HepG2 (cell line): ENCODE data around the gene CYP27B1. TPM values are rescaled to one million over a fixed set of nuclear protein-coding genes. Genes with fewer than 3 reads are reported as not detected.

Source experiments
- DR1 ChIP-seq: sonication (generic); formaldehyde crosslinking; IDR thresholded peaks from 2 replicates; pipeline ENCODE4 v1.8.0; 2021; ENCODE audit warnings: mild to moderate bottlenecking, missing genetic modification reagents, inconsistent platforms
- EED ChIP-seq: sonication (generic); formaldehyde crosslinking; IDR thresholded peaks from 2 replicates; pipeline ENCODE4 v1.5.0; 2020; ENCODE audit warnings: mild to moderate bottlenecking, missing genetic modification reagents
- EHMT2 ChIP-seq: fragments of 200-600 bp; sonication (generic); IDR thresholded peaks from 2 replicates; pipeline ENCODE4 v1.7.0; 2017; ENCODE audit warnings: antibody characterized with exemption, low read depth, low read length, borderline replicate concordance
- FOXK2 ChIP-seq: fragments of 450-650 bp; IDR thresholded peaks from 2 replicates; pipeline ENCODE4 v1.6.1; 2016
- FOXO1 ChIP-seq: sonication (generic); formaldehyde crosslinking; IDR thresholded peaks from 2 replicates; pipeline ENCODE4 v1.4.0; 2020; ENCODE audit warnings: missing genetic modification reagents
- GLI4 ChIP-seq: sonication (generic); formaldehyde crosslinking; IDR thresholded peaks from 2 replicates; pipeline ENCODE4 v1.5.1; 2020; ENCODE audit warnings: missing genetic modification reagents, mild to moderate bottlenecking, moderate library complexity, borderline replicate concordance
- HDAC6 ChIP-seq: fragments of 200-600 bp; sonication (generic); IDR thresholded peaks from 2 replicates; pipeline ENCODE4 v1.7.0; 2017; ENCODE audit warnings: mild to moderate bottlenecking, antibody characterized with exemption, low read length, low read depth
- MED13 ChIP-seq: sonication (generic); formaldehyde crosslinking; IDR thresholded peaks from 2 replicates; pipeline ENCODE4 v1.5.0; 2020; ENCODE audit warnings: missing genetic modification reagents
- NFIB ChIP-seq: sonication (generic); formaldehyde crosslinking; IDR thresholded peaks from 2 replicates; pipeline ENCODE4 v1.9.0; 2021; ENCODE audit warnings: missing genetic modification reagents, mild to moderate bottlenecking, borderline replicate concordance
- NR2C2 ChIP-seq: sonication (generic); formaldehyde crosslinking; IDR thresholded peaks from 2 replicates; pipeline ENCODE4 v1.4.0; 2020; ENCODE audit warnings: missing genetic modification reagents, mild to moderate bottlenecking, moderate library complexity, borderline replicate concordance
- NRL ChIP-seq: sonication (generic); formaldehyde crosslinking; IDR thresholded peaks from 2 replicates; pipeline ENCODE4 v1.5.0; 2020; ENCODE audit warnings: missing genetic modification reagents, mild to moderate bottlenecking, moderate library complexity, borderline replicate concordance
- PHF21A ChIP-seq: sonication (generic); formaldehyde crosslinking; IDR thresholded peaks from 2 replicates; pipeline ENCODE4 v1.5.0; 2020; ENCODE audit warnings: mild to moderate bottlenecking, missing genetic modification reagents
- PTBP1 ChIP-seq: fragments of 200-400 bp; formaldehyde crosslinking; IDR thresholded peaks from 2 replicates; pipeline ENCODE4 v1.6.1; 2018; ENCODE audit warnings: low read length, low read depth; ENCODE audit not compliant: poor library complexity, severe bottlenecking
- RFXANK ChIP-seq: IDR thresholded peaks from 2 replicates; pipeline ENCODE4 v1.6.1; 2016
- SAFB2 ChIP-seq: sonication (generic); formaldehyde crosslinking; IDR thresholded peaks from 2 replicates; pipeline ENCODE4 v1.5.1; 2020; ENCODE audit warnings: missing genetic modification reagents, low read depth, mild to moderate bottlenecking, borderline replicate concordance
- ZBTB7A ChIP-seq: sonication (generic); formaldehyde crosslinking; IDR thresholded peaks from 2 replicates; pipeline ENCODE4 v1.8.0; 2022; ENCODE audit warnings: mild to moderate bottlenecking, missing genetic modification reagents
- ZNF207 ChIP-seq: fragments of 450-650 bp; IDR thresholded peaks from 2 replicates; pipeline ENCODE4 v1.6.1; 2016; ENCODE audit warnings: antibody characterized with exemption, borderline replicate concordance
- ZNF546 ChIP-seq: sonication (generic); formaldehyde crosslinking; conservative IDR thresholded peaks from 2 replicates; pipeline ENCODE4 v1.8.1; 2023; ENCODE audit warnings: mild to moderate bottlenecking, missing genetic modification reagents
- ZNF563 ChIP-seq: sonication (generic); formaldehyde crosslinking; IDR thresholded peaks from 2 replicates; pipeline ENCODE4 v1.8.0; 2022; ENCODE audit warnings: mild to moderate bottlenecking, moderate library complexity, missing genetic modification reagents
- ZNF644 ChIP-seq: IDR thresholded peaks from 2 replicates; pipeline ENCODE4 v1.6.1; 2016; ENCODE audit warnings: low read depth
- ZNF7 ChIP-seq: IDR thresholded peaks from 2 replicates; pipeline ENCODE4 v1.6.1; 2016; ENCODE audit warnings: missing biosample characterization, missing genetic modification reagents
- ZNF773 ChIP-seq: sonication (generic); formaldehyde crosslinking; IDR thresholded peaks from 2 replicates; pipeline ENCODE4 v1.4.0; 2020; ENCODE audit warnings: missing genetic modification reagents, borderline replicate concordance
- ZSCAN12 ChIP-seq: sonication (generic); formaldehyde crosslinking; IDR thresholded peaks from 2 replicates; pipeline ENCODE4 v1.9.0; 2021; ENCODE audit warnings: mild to moderate bottlenecking, missing genetic modification reagents
- polyA plus RNA-seq, 8 experiments: library from polyadenylated mRNA; depleted of rRNA in 3 of 8; stranded (reverse) in 7 of 8; unstranded in 1 of 8; fragments of >200 nt; fragmentation: Illumina TruSeq in 4 of 8; extraction: Trizol in 4 of 8; gene quantifications; 2 replicates each; pipeline versions ENCODE4 v1.2.1 to v1.2.3, GENCODE V29; 2011 to 2016; ENCODE audit warnings: low read depth in 4 of 8, missing spikeins in 1 of 8, mixed read lengths in 1 of 8; ENCODE audit not compliant: insufficient read depth in 1 of 8
- total RNA-seq, 5 experiments: library from RNA; depleted of rRNA; stranded (reverse); fragments of >200 nt; fragmentation: Illumina TruSeq; extraction: Trizol; gene quantifications; 2 replicates each; pipeline ENCODE4 v1.2.3, GENCODE V29; 2016; ENCODE audit warnings: low read depth in 1 of 5
- TF ChIP-seq, protein P1 (sequence below): IDR thresholded peaks from 2 replicates; pipeline ENCODE4 v1.6.1; 2012; ENCODE audit warnings: low read depth, low read length, improper control_type of control experiment
- TF ChIP-seq, protein P2 (sequence below): sonication (generic); formaldehyde crosslinking; IDR thresholded peaks from 2 replicates; pipeline ENCODE4 v1.4.0; 2020; ENCODE audit warnings: missing genetic modification reagents
- TF ChIP-seq, protein P3 (sequence below): sonication (generic); formaldehyde crosslinking; IDR thresholded peaks from 2 replicates; pipeline ENCODE4 v1.8.1; 2023; ENCODE audit warnings: missing genetic modification reagents, mild to moderate bottlenecking, borderline replicate concordance
- TF ChIP-seq, protein P4 (sequence below): sonication (generic); formaldehyde crosslinking; IDR thresholded peaks from 2 replicates; pipeline ENCODE4 v1.4.0; 2020; ENCODE audit warnings: mild to moderate bottlenecking, missing genetic modification reagents
- TF ChIP-seq, protein P5 (sequence below): sonication (generic); formaldehyde crosslinking; IDR thresholded peaks from 2 replicates; pipeline ENCODE4 v1.4.0; 2020; ENCODE audit warnings: missing genetic modification reagents

CYP27B1 gene
- total and polyA plus RNA-seq, 2 of the 13 experiments (the other 11 are each of a cell fraction or from before 2014, with no cell fraction given), result 2.3 to 3.0 TPM

DNA sequence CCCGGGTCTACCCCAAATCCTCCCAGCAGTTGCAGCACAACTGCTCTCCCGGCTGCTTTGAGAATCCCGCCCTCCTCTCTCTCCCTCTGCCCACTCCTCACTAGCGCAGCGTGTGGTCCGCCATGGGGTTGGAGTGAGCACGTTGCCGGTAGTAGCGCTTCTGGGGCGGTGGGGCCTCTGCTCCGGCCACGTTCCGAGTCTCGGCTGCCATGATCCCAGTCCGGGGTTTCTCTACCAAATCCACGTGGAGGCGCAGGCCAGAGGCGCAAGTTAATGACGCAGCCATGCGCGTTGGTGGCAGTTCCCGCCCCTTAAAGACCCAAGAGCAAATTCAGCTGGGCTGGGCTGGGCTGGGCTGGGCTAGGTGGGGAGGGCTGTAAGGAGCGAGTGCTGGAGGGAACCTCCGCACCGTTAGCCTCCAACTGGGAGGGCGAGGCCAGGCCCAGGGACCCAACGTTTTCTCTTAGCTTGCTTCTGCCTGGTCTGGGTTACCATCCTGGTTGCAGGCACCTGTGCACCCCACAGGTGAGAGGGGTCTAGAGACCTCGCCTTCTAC lies 5.1 kb upstream of the CYP27B1 start, which contains the start of gene METTL1 (continued):
- peak; percentile 86 for TF ChIP-seq DR1 (CRISPR knock-in tag)
- TF ChIP-seq MED13 (CRISPR knock-in tag), result no peak
- peak; percentile 96 for TF ChIP-seq PTBP1
- peak; percentile 12; the same call in 1 of the 2 replicates for TF ChIP-seq FOXO1 (CRISPR knock-in tag)
- TF ChIP-seq, protein P1, sequence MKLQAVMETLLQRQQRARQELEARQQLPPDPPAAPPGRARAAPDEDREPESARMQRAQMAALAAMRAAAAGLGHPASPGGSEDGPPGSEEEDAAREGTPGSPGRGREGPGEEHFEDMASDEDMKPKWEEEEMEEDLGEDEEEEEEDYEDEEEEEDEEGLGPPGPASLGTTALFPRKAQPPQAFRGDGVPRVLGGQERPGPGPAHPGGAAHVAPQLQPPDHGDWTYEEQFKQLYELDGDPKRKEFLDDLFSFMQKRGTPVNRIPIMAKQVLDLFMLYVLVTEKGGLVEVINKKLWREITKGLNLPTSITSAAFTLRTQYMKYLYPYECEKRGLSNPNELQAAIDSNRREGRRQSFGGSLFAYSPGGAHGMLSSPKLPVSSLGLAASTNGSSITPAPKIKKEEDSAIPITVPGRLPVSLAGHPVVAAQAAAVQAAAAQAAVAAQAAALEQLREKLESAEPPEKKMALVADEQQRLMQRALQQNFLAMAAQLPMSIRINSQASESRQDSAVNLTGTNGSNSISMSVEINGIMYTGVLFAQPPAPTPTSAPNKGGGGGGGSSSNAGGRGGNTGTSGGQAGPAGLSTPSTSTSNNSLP, result 0 out of 2 replicates have a peak, but pooled peaks have one; percentile 27
- TF ChIP-seq FOXK2, result no peak
- 0 out of 2 replicates have a peak, but pooled peaks have one; percentile 60 for TF ChIP-seq ZBTB7A (CRISPR knock-in tag)
- TF ChIP-seq NRL (CRISPR knock-in tag), result peak; percentile 27; the same call in 1 of the 2 replicates
- TF ChIP-seq EED (CRISPR knock-in tag), result no peak
- TF ChIP-seq, protein P2, sequence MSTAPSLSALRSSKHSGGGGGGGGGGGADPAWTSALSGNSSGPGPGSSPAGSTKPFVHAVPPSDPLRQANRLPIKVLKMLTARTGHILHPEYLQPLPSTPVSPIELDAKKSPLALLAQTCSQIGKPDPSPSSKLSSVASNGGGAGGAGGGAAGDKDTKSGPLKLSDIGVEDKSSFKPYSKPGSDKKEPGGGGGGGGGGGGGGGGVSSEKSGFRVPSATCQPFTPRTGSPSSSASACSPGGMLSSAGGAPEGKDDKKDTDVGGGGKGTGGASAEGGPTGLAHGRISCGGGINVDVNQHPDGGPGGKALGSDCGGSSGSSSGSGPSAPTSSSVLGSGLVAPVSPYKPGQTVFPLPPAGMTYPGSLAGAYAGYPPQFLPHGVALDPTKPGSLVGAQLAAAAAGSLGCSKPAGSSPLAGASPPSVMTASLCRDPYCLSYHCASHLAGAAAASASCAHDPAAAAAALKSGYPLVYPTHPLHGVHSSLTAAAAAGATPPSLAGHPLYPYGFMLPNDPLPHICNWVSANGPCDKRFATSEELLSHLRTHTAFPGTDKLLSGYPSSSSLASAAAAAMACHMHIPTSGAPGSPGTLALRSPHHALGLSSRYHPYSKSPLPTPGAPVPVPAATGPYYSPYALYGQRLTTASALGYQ, result no peak; the same call in 1 of the 2 replicates
- TF ChIP-seq NR2C2, result peak; percentile 80
- peak; percentile 33; the same call in 1 of the 2 replicates for TF ChIP-seq SAFB2 (CRISPR knock-in tag)
- TF ChIP-seq ZNF773 (CRISPR knock-in tag), result no peak
- 0 out of 2 replicates have a peak, but pooled peaks have one; percentile 23 for TF ChIP-seq ZSCAN12 (CRISPR knock-in tag)
- TF ChIP-seq, protein P3, sequence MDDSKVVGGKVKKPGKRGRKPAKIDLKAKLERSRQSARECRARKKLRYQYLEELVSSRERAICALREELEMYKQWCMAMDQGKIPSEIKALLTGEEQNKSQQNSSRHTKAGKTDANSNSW (CRISPR knock-in tag), result no peak
- TF ChIP-seq PHF21A, result peak; percentile 68
- TF ChIP-seq, protein P4, sequence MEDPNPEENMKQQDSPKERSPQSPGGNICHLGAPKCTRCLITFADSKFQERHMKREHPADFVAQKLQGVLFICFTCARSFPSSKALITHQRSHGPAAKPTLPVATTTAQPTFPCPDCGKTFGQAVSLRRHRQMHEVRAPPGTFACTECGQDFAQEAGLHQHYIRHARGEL (CRISPR knock-in tag), result no peak
- peak; percentile 88 for TF ChIP-seq ZNF563
- TF ChIP-seq NFIB (CRISPR knock-in tag), result peak; percentile 74; the same call in 1 of the 2 replicates
- no peak for TF ChIP-seq ZNF7
- 0 out of 2 replicates have a peak, but pooled peaks have one; percentile 33 for TF ChIP-seq ZNF644 (CRISPR knock-in tag)
- TF ChIP-seq, protein P5, sequence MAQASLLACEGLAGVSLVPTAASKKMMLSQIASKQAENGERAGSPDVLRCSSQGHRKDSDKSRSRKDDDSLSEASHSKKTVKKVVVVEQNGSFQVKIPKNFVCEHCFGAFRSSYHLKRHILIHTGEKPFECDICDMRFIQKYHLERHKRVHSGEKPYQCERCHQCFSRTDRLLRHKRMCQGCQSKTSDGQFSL (CRISPR knock-in tag), result no peak
- 0 out of 2 replicates have a peak, but pooled peaks have one; percentile 52 for TF ChIP-seq RFXANK
- peak; percentile 57; the same call in 1 of the 2 replicates for TF ChIP-seq EHMT2
- TF ChIP-seq GLI4 (CRISPR knock-in tag), result no peak; the same call in 1 of the 2 replicates
- no peak for TF ChIP-seq ZNF207
- TF ChIP-seq HDAC6, result no peak
- TF ChIP-seq ZNF546 (CRISPR knock-in tag), result peak; percentile 73; the same call in 1 of the 2 replicates
